LNCaP clone FGC (cell line): ENCODE data around the gene SH3D19.
"Not testable (repeated sequence)": the region's sequence is repeated elsewhere in the genome, so short reads cannot be mapped to it uniquely, and the experiment has no call there.

Source experiments
- DNase-seq: peaks from one replicate; pipeline ENCODE4 v3.0.0-alpha.2; 2011; ENCODE audit warnings: low read depth
- H3K4me3 ChIP-seq: 2 replicates; pipeline ENCODE4 v1.5.1; 2011; ENCODE audit warnings: mild to moderate bottlenecking, low read depth, low read length, control low read depth
- CTCF ChIP-seq: IDR thresholded peaks from 2 replicates; pipeline ENCODE4 v1.5.1; 2012; ENCODE audit warnings: mild to moderate bottlenecking; ENCODE audit not compliant: control insufficient read depth, insufficient read depth; ENCODE audit errors: extremely low read depth

The SH3D19 gene

GRCh38 chr4:151095142-151095541 lies 230.3 kb downstream of the SH3D19 start:
- H3K4me3 ChIP-seq, result no peak overlapping the region
- TF ChIP-seq CTCF, result no peak
- no peak for DNase-seq

- no peak for DNase-seq
- TF ChIP-seq CTCF, result no peak
- H3K4me3 ChIP-seq, result no peak overlapping the region
These were observed 231.1 kb downstream of the SH3D19 start for GRCh38 chr4:151094290-151094751.

GRCh38 chr4:151093203-151093602 lies 232.2 kb downstream of the SH3D19 start:
- no peak for TF ChIP-seq CTCF
- DNase-seq, result no peak
- H3K4me3 ChIP-seq, result no peak overlapping the region

GRCh38 chr4:151092488-151092887 lies 232.9 kb downstream of the SH3D19 start:
- TF ChIP-seq CTCF, result no peak

GRCh38 chr4:151091047-151091446 lies 234.4 kb downstream of the SH3D19 start:
- DNase-seq, result no peak
- no peak for TF ChIP-seq CTCF
- no peak overlapping the region for H3K4me3 ChIP-seq

More at GRCh38 chr4:151092488-151092887, 232.9 kb downstream of the SH3D19 start:
- H3K4me3 ChIP-seq, result no peak overlapping the region
- no peak for DNase-seq

GRCh38 chr4:151087467-151087866 lies 237.9 kb downstream of the SH3D19 start:
- TF ChIP-seq CTCF, result no peak
- DNase-seq, result no peak
- no peak overlapping the region for H3K4me3 ChIP-seq

- not testable (repeated sequence) for H3K4me3 ChIP-seq, DNase-seq
These were observed 247.4 kb downstream of the SH3D19 start for GRCh38 chr4:151077978-151078377.
